CD8-positive, alpha-beta memory T cell (primary cell): ENCODE data around the gene UBALD2. TPM values are rescaled to one million over a fixed set of nuclear protein-coding genes. Genes with fewer than 3 reads are reported as not detected.
"Not testable (repeated sequence)": the region's sequence is repeated elsewhere in the genome, so short reads cannot be mapped to it uniquely, and the experiment has no call there.

Source experiments
- CTCF ChIA-PET: fragments of 350-600 bp; sonication (Branson Sonifier 250); formaldehyde crosslinking; loops from one replicate; lab custom pipeline; 2021; ENCODE audit warnings: antibody characterized with exemption; lab: Charles Lee
- POLR2A ChIA-PET: fragments of 350-600 bp; sonication (Branson Sonifier 250); formaldehyde crosslinking; loops from one replicate; lab custom pipeline; 2021; ENCODE audit warnings: antibody characterized with exemption; lab: Charles Lee
- DNase-seq, 5 donors: peaks; one replicate each; pipeline versions ENCODE4 v3.0.0 to v3.0.0-alpha.2; 2020 to 2022; ENCODE audit warnings: mixed read lengths in 1 of 5
- H3K27ac ChIP-seq: one replicate; pipeline ENCODE4 v1.7.0; 2013; ENCODE audit warnings: low read depth, mild to moderate bottlenecking, low read length, moderate library complexity
- H3K27me3 ChIP-seq: 2 replicates; pipeline ENCODE4 v1.7.0; 2013; ENCODE audit warnings: low read length, mild to moderate bottlenecking; ENCODE audit not compliant: insufficient read depth, poor library complexity, severe bottlenecking
- H3K36me3 ChIP-seq: 2 replicates; pipeline ENCODE4 v1.7.0; 2013; ENCODE audit warnings: mild to moderate bottlenecking, low read length, moderate library complexity; ENCODE audit not compliant: insufficient read depth
- H3K4me1 ChIP-seq: 2 replicates; pipeline ENCODE4 v1.7.0; 2013; ENCODE audit warnings: mild to moderate bottlenecking, low read length, moderate library complexity; ENCODE audit not compliant: insufficient read depth
- H3K4me3 ChIP-seq: 2 replicates; pipeline ENCODE4 v1.7.0; 2013; ENCODE audit warnings: mild to moderate bottlenecking, low read length
- H3K9me3 ChIP-seq: 2 replicates; pipeline ENCODE4 v1.7.0; 2013; ENCODE audit warnings: mild to moderate bottlenecking, low read length
- H3K27ac Mint-ChIP-seq, 8 donors: one replicate each; pipeline ENCODE4 v1.8.0; 2020 to 2021; ENCODE audit warnings: mixed read lengths in 8 of 8, mild to moderate bottlenecking in 6 of 8, inconsistent platforms in 3 of 8, moderate library complexity in 3 of 8
- H3K27me3 Mint-ChIP-seq, 2 donors: one replicate each; pipeline ENCODE4 v1.8.0; 2020 to 2021; ENCODE audit warnings: mixed read lengths in 2 of 2, mild to moderate bottlenecking in 1 of 2, moderate library complexity in 1 of 2
- H3K36me3 Mint-ChIP-seq, 3 donors: one replicate each; pipeline ENCODE4 v1.8.0; 2020 to 2021; ENCODE audit warnings: mixed read lengths in 3 of 3, inconsistent platforms in 1 of 3, mild to moderate bottlenecking in 1 of 3
- H3K4me1 Mint-ChIP-seq, 3 donors: one replicate each; pipeline ENCODE4 v1.8.0; 2020 to 2021; ENCODE audit warnings: mixed read lengths in 3 of 3, inconsistent platforms in 1 of 3, mild to moderate bottlenecking in 1 of 3
- H3K4me3 Mint-ChIP-seq, 7 donors: one replicate each; pipeline ENCODE4 v1.8.0; 2020 to 2021; ENCODE audit warnings: mixed read lengths in 7 of 7, mild to moderate bottlenecking in 6 of 7, moderate library complexity in 4 of 7, inconsistent platforms in 2 of 7
- H3K9me3 Mint-ChIP-seq, 5 donors: one replicate each; pipeline ENCODE4 v1.8.0; 2020 to 2022; ENCODE audit warnings: mixed read lengths in 5 of 5, mild to moderate bottlenecking in 3 of 5, moderate library complexity in 2 of 5, inconsistent platforms in 1 of 5
- polyA plus RNA-seq: library from polyadenylated mRNA; unstranded; fragments of 300-500 nt; fragmentation: Illumina TruSeq; gene quantifications from one replicate; pipeline ENCODE4 v1.2.3, GENCODE V29; 2021
- total RNA-seq, 2 experiments: library from RNA; stranded (reverse); gene quantifications; one replicate each; pipeline ENCODE4 v1.2.3, GENCODE V29; 2021

UBALD2 gene
- total and polyA plus RNA-seq, 3 experiments from 2014 or later: 8.7 to 133 (median 125) TPM

- Mint-ChIP-seq H3K4me3 (peak overlapping the region; percentile 12 to 87 (median 77)), H3K4me1 (peaks cover 41 to 56% (median 46%) of the 10 kb centered on the region in 3 donors)
- H3K4me3 ChIP-seq: peak overlapping the region; percentile 42
Measured at GRCh38 chr17:76252967-76253766, 12.0 kb upstream of the UBALD2 start.

GRCh38 chr17:76253841-76254240, 11.3 kb upstream of the UBALD2 start:
- Mint-ChIP-seq H3K4me3 (peak overlapping the region in 1 of 7 donors; percentile 44), H3K4me1 (peaks cover 38 to 51% (median 42%) of the 10 kb centered on the region in 3 donors), H3K9me3 (peaks cover 0 to 2% (median 0%) of the 10 kb centered on the region in 5 donors), H3K27ac (peak overlapping the region in 4 of 8 donors; percentile 40 to 70 (median 48)), H3K36me3 (peaks cover 0 to 3% (median 1%) of the 10 kb centered on the region in 3 donors), H3K27me3 (peaks cover 0 to 3% of the 10 kb centered on the region in 2 donors)
- no peak for DNase-seq
- Histone ChIP-seq H3K4me1 (peaks cover 52% of the 10 kb centered on the region), H3K4me3 (no peak overlapping the region), H3K36me3 (no peaks in the 10 kb centered on the region), H3K9me3 (no peaks in the 10 kb centered on the region), H3K27me3 (no peaks in the 10 kb centered on the region), H3K27ac (no peak overlapping the region)
- POLR2A ChIA-PET: interaction anchor here (1.0 to 1.4 kb wide), 2 partner anchors 13 kb away, joined by 3 read pairs; no protein-coding TSS in a partner anchor
- CTCF ChIA-PET: interaction anchor here (1.6 to 1.9 kb wide), 2 partner anchors 9 to 74 kb away, joined by 3 to 6 read pairs; no protein-coding TSS in a partner anchor

More at GRCh38 chr17:76252967-76253766, 12.0 kb upstream of the UBALD2 start:
- CTCF ChIA-PET: interaction anchor here (1.6 kb wide), 1 partner anchor 74 kb away, joined by 3 read pairs; no protein-coding TSS in a partner anchor
- not testable (repeated sequence) for H3K9me3 ChIP-seq, DNase-seq, H3K36me3 ChIP-seq, H3K27me3 Mint-ChIP-seq, H3K36me3 Mint-ChIP-seq, H3K27me3 ChIP-seq, H3K9me3 Mint-ChIP-seq
- Histone ChIP-seq H3K27ac (peak overlapping the region; percentile 51), H3K4me1 (peaks cover 52% of the 10 kb centered on the region)
- POLR2A ChIA-PET: interaction anchor here (1.4 to 1.5 kb wide), 2 partner anchors 12 to 13 kb away, joined by 3 to 5 read pairs; no protein-coding TSS in a partner anchor
- peak overlapping the region; percentile 89 to 97 (median 94) for H3K27ac Mint-ChIP-seq

GRCh38 chr17:76254275-76254674, 10.9 kb upstream of the UBALD2 start:
- Mint-ChIP-seq H3K27ac (peak overlapping the region in 5 of 8 donors; percentile 40 to 76 (median 51)), H3K36me3 (peaks cover 0 to 3% (median 1%) of the 10 kb centered on the region in 3 donors), H3K27me3 (peaks cover 0 to 3% of the 10 kb centered on the region in 2 donors), H3K9me3 (peaks cover 0 to 2% (median 0%) of the 10 kb centered on the region in 5 donors), H3K4me1 (peaks cover 38 to 51% (median 42%) of the 10 kb centered on the region in 3 donors), H3K4me3 (peak overlapping the region in 2 of 7 donors; percentile 17 to 22)
- ChIA-PET POLR2A (interaction anchor here (1.0 to 1.4 kb wide), 2 partner anchors 13 kb away, joined by 3 read pairs; no protein-coding TSS in a partner anchor), CTCF (interaction anchor here (0.9 to 3.1 kb wide), 5 partner anchors 8 to 75 kb away, joined by 3 to 9 read pairs (median 3); no protein-coding TSS in a partner anchor)
- Histone ChIP-seq H3K36me3 (no peaks in the 10 kb centered on the region), H3K27ac (no peak overlapping the region), H3K4me3 (no peak overlapping the region), H3K27me3 (no peaks in the 10 kb centered on the region), H3K4me1 (peaks cover 52% of the 10 kb centered on the region), H3K9me3 (no peaks in the 10 kb centered on the region)
- DNase-seq: no peak

- no peak overlapping the region for H3K27ac ChIP-seq
- no peaks in the 10 kb centered on the region for H3K9me3 ChIP-seq
- ChIA-PET CTCF (interaction anchor here (0.6 to 3.1 kb wide), 12 partner anchors 7 to 130 kb away, joined by 3 to 11 read pairs (median 5); no protein-coding TSS in a partner anchor), POLR2A (interaction anchor here (0.9 to 2.3 kb wide), 8 partner anchors 10 to 113 kb away, joined by 3 to 34 read pairs (median 4); partner anchors contain the start of genes RNF157 and UBALD2)
- H3K9me3 Mint-ChIP-seq: peaks cover 0 to 2% (median 0%) of the 10 kb centered on the region in 5 donors
- no peaks in the 10 kb centered on the region for H3K27me3 ChIP-seq
- peaks cover 0 to 3% of the 10 kb centered on the region in 2 donors for H3K27me3 Mint-ChIP-seq
- H3K36me3 Mint-ChIP-seq: peaks cover 0 to 3% (median 1%) of the 10 kb centered on the region in 3 donors
- no peak overlapping the region for H3K4me3 ChIP-seq
- peaks cover 52% of the 10 kb centered on the region for H3K4me1 ChIP-seq
- no peaks in the 10 kb centered on the region for H3K36me3 ChIP-seq
- peak overlapping the region in 6 of 7 donors; percentile 26 to 88 (median 67) for H3K4me3 Mint-ChIP-seq
- no peak for DNase-seq
- H3K27ac Mint-ChIP-seq: peak overlapping the region; percentile 24 to 95 (median 88)
- H3K4me1 Mint-ChIP-seq: peaks cover 39 to 49% (median 44%) of the 10 kb centered on the region in 3 donors
Measured at GRCh38 chr17:76255801-76256429, 9.2 kb upstream of the UBALD2 start.

- not testable (repeated sequence) for H3K27me3 ChIP-seq, H3K9me3 ChIP-seq, H3K27ac ChIP-seq, H3K9me3 Mint-ChIP-seq, H3K36me3 ChIP-seq, H3K27me3 Mint-ChIP-seq, H3K36me3 Mint-ChIP-seq
- H3K4me3 Mint-ChIP-seq: peak overlapping the region; percentile 43 to 88 (median 83)
- peaks cover 38 to 47% (median 42%) of the 10 kb centered on the region in 3 donors for H3K4me1 Mint-ChIP-seq
- peak in 3 of 5 donors; percentile 68 to 83 (median 69) for DNase-seq
- ChIA-PET POLR2A (interaction anchor here (0.5 to 2.3 kb wide), 12 partner anchors 9 to 300 kb away, joined by 3 to 34 read pairs (median 4); partner anchors contain the start of genes RNF157 and UBALD2), CTCF (interaction anchor here (0.6 to 3.1 kb wide), 13 partner anchors 10 to 130 kb away, joined by 3 to 11 read pairs (median 4); no protein-coding TSS in a partner anchor)
- H3K27ac Mint-ChIP-seq: peak overlapping the region; percentile 70 to 95 (median 90)
- H3K4me1 ChIP-seq: peaks cover 47% of the 10 kb centered on the region
- H3K4me3 ChIP-seq: peak overlapping the region; percentile 26
Measured at GRCh38 chr17:76256430-76257050, 8.6 kb upstream of the UBALD2 start.

GRCh38 chr17:76260220-76260619, 4.9 kb upstream of the UBALD2 start:
- Histone ChIP-seq H3K4me1 (peaks cover 50% of the 10 kb centered on the region), H3K27me3 (no peaks in the 10 kb centered on the region), H3K9me3 (no peaks in the 10 kb centered on the region), H3K36me3 (no peaks in the 10 kb centered on the region), H3K27ac (no peak overlapping the region), H3K4me3 (no peak overlapping the region)
- no peak for DNase-seq
- no peak overlapping the region for H3K4me3 Mint-ChIP-seq
- H3K36me3 Mint-ChIP-seq: peaks cover 0 to 3% (median 1%) of the 10 kb centered on the region in 3 donors
- ChIA-PET POLR2A (interaction anchor here (5.0 kb wide), 1 partner anchor 13 kb away, joined by 38 read pairs; no protein-coding TSS in a partner anchor), CTCF (interaction anchor here (1.0 to 2.8 kb wide), 2 partner anchors 15 to 19 kb away, joined by 3 to 11 read pairs; no protein-coding TSS in a partner anchor)
- H3K27ac Mint-ChIP-seq: no peak overlapping the region
- H3K4me1 Mint-ChIP-seq: peaks cover 40 to 53% (median 47%) of the 10 kb centered on the region in 3 donors
- peaks cover 0 to 2% (median 0%) of the 10 kb centered on the region in 5 donors for H3K9me3 Mint-ChIP-seq
- H3K27me3 Mint-ChIP-seq: no peaks in the 10 kb centered on the region

GRCh38 chr17:76260669-76261068, 4.5 kb upstream of the UBALD2 start:
- Histone ChIP-seq H3K27me3 (no peaks in the 10 kb centered on the region), H3K4me1 (peaks cover 45% of the 10 kb centered on the region), H3K9me3 (no peaks in the 10 kb centered on the region), H3K36me3 (no peaks in the 10 kb centered on the region), H3K27ac (no peak overlapping the region), H3K4me3 (no peak overlapping the region)
- CTCF ChIA-PET: interaction anchor here (1.8 to 2.8 kb wide), 2 partner anchors 19 to 81 kb away, joined by 7 to 11 read pairs; no protein-coding TSS in a partner anchor
- Mint-ChIP-seq H3K36me3 (peaks cover 0 to 3% (median 1%) of the 10 kb centered on the region in 3 donors), H3K9me3 (peaks cover 0 to 2% (median 0%) of the 10 kb centered on the region in 5 donors), H3K4me1 (peaks cover 36 to 48% (median 42%) of the 10 kb centered on the region in 3 donors), H3K4me3 (no peak overlapping the region), H3K27me3 (no peaks in the 10 kb centered on the region), H3K27ac (peak overlapping the region in 3 of 8 donors; percentile 40 to 61 (median 53))
- POLR2A ChIA-PET: interaction anchor here (5.0 kb wide), 1 partner anchor 12 kb away, joined by 38 read pairs; no protein-coding TSS in a partner anchor
- no peak for DNase-seq
